GM18519 (cell line): ENCODE measurements around the gene MALL.
A peak's percentile ranks its signal among the peaks of the same experiment; 100 is the strongest.
"Not testable (repeated sequence)": the region's sequence is repeated elsewhere in the genome, so short reads cannot be mapped to it uniquely, and the experiment has no call there.

Source experiments
- ATAC-seq: cut with Tn5 transposase; IDR thresholded peaks from one replicate; pipeline ENCODE4 v1.9.1; 2021; ENCODE audit warnings: mild to moderate bottlenecking, moderate library complexity; ENCODE audit not compliant: unreplicated experiment, low FRiP score

MALL gene

DNA sequence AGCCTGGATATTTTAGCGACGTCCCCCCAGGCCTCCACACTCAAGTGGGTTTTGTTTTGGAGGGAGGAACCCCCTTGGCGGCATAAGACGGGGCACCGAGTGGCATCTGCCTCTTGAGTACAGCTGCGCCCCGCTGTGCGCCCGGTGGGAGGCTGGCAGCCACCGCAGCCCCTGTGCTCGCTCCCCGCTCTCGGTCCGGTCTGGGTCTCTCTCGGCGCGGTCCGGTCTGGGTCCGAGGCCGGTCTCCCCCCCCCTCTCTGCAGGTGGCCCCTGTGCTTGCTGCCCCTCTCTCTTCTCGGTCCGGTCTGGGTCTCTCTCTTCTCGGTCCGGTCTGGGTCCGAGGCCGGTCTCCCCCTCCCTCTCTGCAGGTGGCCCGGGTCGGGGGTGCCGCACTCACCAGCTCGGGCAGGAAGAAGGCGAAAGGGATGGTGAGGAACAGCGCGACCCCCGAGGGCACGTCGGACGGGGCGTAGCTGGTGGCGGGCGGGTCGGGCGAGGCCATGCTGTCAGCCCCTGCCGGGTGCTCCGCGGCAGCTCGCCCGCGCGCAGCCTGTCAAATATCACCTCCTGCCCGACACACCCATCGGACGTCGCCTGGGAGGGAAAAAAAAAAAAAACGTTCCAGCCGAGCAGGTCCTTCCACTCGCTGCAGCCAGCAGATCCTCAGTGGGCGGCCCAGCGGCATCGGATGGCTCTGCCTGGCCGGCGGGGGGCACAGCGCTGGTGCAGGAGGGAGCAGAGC, at the start of gene MALL:
Gene MALL (minus strand): TSS at position 532 of the 742 bp plus-strand sequence. CDS start 30 bp downstream, at position 502.
- ATAC-seq: no peak

GRCh38 chr2:110157153-110157793, 41.7 kb upstream of the MALL start:
- ATAC-seq: no peak

DNA sequence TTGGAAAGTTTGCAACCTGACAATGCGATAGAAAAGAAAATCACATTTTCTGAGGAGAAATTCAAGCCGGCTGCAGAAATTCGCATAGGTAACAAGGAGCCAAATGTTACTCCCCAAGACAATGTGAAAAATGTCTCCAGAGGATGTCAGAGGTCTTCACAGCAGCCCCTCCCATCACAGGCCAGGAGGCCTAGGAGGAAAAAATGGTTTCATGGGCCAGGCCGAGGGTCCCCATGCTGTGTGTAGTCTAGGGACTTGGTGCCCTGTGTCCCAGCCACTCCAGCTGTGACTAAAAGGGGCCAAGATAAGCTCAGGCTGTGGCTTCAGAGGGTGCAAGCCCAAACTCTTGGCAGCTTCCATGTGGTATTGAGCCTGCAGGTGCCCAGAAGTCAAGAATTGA, 39.2 kb upstream of the MALL start:
- not testable (repeated sequence) for ATAC-seq

GRCh38 chr2:110154188-110154587, 38.6 kb upstream of the MALL start:
- not testable (repeated sequence) for ATAC-seq

- no peak for ATAC-seq
Measured at GRCh38 chr2:110153416-110153815, 37.8 kb upstream of the MALL start.

DNA sequence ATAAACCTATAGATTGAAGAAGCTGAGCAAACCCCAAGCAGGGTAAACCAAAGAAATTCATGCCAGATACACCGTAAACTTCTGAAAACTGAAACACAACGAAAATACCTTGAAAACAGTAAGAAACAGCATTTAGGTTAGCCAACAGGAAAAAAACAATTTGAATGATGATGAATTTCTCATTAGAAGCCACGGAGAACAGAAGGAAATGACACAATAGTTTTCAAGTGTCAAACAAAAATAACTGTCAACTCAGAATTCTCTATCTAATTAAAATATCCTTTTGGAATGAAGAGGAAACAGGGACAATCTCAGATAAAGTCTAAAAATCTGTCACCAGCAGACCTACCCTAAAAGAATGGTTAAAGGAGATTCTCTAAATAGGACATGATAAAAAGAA, 37.3 kb upstream of the MALL start:
- ATAC-seq: no peak

- ATAC-seq: no peak
Measured at GRCh38 chr2:110149330-110150220, 34.0 kb upstream of the MALL start.

- ATAC-seq: no peak
Measured at GRCh38 chr2:110146945-110147332, 31.3 kb upstream of the MALL start.

- no peak for ATAC-seq
Measured at GRCh38 chr2:110146183-110146944, 30.7 kb upstream of the MALL start.

- ATAC-seq: peak; percentile 53
Measured at GRCh38 chr2:110143982-110144381, 28.4 kb upstream of the MALL start.

DNA sequence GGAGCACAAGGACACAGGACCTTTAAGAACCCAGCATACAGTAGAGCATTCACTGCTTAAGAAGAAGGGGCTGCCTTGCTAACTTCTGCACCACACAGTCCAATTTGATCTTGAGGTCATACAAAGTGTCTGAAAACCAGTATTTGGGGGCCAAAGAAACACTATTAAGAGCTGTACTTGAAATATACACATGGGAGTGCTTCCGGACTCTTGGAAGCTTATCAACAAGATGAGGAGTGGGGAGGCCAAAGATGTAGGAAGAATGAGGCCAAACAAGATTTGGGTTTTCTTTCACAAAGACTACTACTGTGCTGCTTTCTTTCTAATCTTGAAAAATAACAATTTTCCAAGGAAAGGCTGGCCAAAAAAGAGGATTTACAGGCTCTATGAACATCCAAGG, 24.8 kb upstream of the MALL start:
- ATAC-seq: no peak

DNA sequence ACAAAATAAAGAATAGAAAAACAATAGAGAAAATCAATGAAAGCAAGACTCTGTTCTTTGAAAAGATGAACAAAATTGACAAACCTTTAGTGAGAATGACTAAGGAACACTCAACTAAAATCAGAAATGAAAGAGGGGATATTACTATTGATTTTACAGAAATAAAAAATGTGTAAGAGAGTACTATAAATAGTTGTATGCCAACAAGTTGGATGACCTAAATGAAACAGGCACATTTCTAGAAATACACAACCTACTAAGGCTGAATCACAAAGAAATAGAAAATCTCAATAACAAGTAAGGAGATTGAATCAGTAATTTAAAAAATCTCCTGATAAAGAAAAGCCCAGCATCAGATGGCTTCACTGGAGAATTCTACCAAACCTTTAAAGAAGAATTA, 18.4 kb upstream of the MALL start:
- ATAC-seq: no peak

DNA sequence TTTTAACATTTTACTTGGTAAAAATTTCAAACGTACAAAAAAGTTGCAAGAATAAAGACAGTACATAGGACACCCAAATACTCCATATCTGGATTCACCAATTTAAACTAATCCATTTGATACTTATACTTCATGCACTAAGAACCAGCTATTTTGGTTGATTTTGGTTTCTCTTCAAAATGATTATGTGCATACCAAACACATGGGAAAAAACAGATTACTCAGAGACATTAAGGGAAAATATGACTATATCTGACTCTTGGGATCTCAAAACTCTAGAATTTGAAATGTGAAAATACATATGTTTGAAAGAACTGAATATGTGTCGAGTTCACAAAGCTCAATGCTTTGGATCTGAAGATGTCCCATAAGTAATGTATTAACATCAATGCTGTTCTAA, 15.5 kb upstream of the MALL start:
- ATAC-seq: no peak

DNA sequence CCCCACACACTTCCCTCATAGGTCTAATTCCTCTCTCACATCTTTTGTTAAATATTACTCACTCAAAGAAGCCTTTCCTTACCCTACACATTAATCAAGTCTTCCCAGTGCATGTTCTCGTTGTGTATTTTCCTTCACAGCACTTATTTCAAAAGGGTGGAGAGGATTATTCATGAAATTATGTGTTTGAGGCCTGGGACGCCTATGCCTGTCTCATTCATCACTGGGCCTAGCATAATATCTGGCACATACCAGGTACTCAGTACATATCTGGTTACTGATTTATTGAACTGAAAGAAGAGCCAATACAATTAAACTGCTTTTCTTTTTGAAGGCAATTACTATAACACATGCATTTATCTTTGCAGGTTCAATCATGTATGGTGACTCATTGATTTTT, 15.1 kb upstream of the MALL start:
- no peak for ATAC-seq

- ATAC-seq: no peak
Measured at GRCh38 chr2:110126906-110127305, 11.3 kb upstream of the MALL start.

GRCh38 chr2:110126086-110126773, 10.6 kb upstream of the MALL start:
- ATAC-seq: no peak

GRCh38 chr2:110124939-110125691, 9.5 kb upstream of the MALL start:
- no peak for ATAC-seq

GRCh38 chr2:110124038-110124825, 8.6 kb upstream of the MALL start:
- ATAC-seq: no peak
